Endothelial cell of umbilical vein (primary cell): Measurements from ENCODE around the gene OR2AG2.

Experiments used
- CTCF ChIP-seq, 2 donors: IDR thresholded peaks; 1 replicate in 1 of 2; 2 replicates in 1 of 2; pipeline ENCODE4 v1.5.1; 2011; ENCODE audit warnings: low read length in 2 of 2, mild to moderate bottlenecking in 2 of 2, moderate library complexity in 2 of 2, control low read depth in 1 of 2, inconsistent platforms in 1 of 2, low read depth in 1 of 2; ENCODE audit not compliant: insufficient read depth in 1 of 2; ENCODE audit errors: extremely low read depth in 1 of 2
- EZH2 ChIP-seq: IDR thresholded peaks from 2 replicates; pipeline ENCODE4 v1.6.1; 2012; ENCODE audit warnings: borderline replicate concordance, low read depth, mild to moderate bottlenecking, moderate library complexity, low read length, inconsistent platforms; ENCODE audit not compliant: severe bottlenecking
- GATA2 ChIP-seq: IDR thresholded peaks from 2 replicates; pipeline ENCODE4 v1.7.0; 2011; ENCODE audit warnings: low read depth, mild to moderate bottlenecking, moderate library complexity, mixed read lengths, low read length; ENCODE audit not compliant: insufficient read length, insufficient read depth
- JUN ChIP-seq: IDR thresholded peaks from 2 replicates; pipeline ENCODE4 v1.6.1; 2011; ENCODE audit warnings: borderline replicate concordance, low read depth; ENCODE audit not compliant: insufficient read length, insufficient read depth
- POLR2A ChIP-seq: IDR thresholded peaks from 2 replicates; pipeline ENCODE4 v1.6.1; 2012; ENCODE audit warnings: low read depth, mild to moderate bottlenecking, control low read depth, low read length
- POLR2AphosphoS5 ChIP-seq: IDR thresholded peaks from 2 replicates; pipeline ENCODE4 v1.6.1; 2012; ENCODE audit warnings: low read depth, mild to moderate bottlenecking, control low read depth, low read length, moderate library complexity; ENCODE audit not compliant: insufficient read depth

DNA sequence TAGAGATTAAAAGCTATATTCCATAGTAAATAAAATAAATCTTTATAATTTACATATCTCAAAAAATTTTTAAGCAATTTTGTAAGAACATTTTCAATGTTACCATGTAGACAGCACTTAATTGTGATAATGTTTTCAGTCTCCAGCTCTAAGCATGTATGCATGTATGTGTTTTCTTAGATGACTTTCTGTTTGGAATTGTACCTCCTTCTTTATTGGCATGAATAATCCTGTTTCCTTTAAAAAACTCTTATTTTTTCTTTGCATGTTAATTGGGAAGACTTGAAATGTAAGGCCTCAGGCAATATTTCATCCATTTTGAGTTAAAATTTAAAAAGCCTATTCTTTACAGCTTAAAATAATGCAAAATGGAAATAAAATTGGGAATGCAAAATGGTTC is 9.1 kb upstream of the OR2AG2 start:
- TF ChIP-seq CTCF (IDR thresholded peaks at IDR 0.05; ENCODE audit: extremely low read depth in 1 of 2, insufficient read depth in 1 of 2, low read depth in 1 of 2, low read length in 2 of 2) (no peak), POLR2AphosphoS5 (no peak), EZH2 (no peak), POLR2A (no peak), JUN (no peak), GATA2 (no peak)
